Inferior parietal cortex (tissue), 1 donor: ENCODE data around the gene AATK.

Experiments used
- DNase-seq: peaks from one replicate; pipeline ENCODE4 v3.0.0-alpha.2; 2016; ENCODE audit errors: extremely low spot score

Gene AATK

DNA sequence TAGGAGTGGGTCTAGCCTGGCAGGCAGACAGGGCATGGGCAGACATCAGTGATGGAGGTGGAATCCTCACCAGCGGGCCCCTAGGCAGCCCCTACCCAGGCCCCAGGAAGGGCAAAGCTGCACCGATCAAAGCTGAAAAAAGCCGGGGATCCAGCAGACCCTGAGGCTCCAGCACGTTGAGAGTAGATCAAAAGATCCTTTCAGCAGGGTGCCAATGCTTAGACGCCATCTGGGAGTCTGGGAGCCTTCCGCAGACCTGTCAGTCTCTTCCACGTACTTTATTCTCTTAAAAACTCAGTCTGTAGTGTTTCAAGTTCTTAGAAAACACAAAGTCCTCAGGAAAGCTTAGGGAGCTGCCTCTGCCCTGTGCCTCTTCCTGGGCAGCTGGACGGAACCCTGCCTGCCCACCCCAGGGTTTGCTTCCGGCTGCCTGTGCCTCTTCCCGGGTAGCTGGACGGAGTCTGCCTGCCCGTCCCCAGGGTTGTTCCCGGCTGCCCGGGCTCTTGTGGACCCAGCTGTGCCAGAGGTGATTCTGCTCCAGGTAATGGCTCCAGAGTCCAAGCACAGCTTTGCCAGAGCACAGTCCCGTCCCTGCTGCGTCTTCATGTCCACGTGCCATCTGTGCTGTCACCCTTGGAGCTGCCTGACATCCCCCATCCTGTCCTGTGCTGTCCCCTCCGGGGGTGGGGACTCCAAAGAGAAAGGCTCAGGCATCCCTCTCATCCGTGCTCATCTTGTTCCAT is 51.5 kb downstream of the AATK start:
- no peak for DNase-seq

DNA sequence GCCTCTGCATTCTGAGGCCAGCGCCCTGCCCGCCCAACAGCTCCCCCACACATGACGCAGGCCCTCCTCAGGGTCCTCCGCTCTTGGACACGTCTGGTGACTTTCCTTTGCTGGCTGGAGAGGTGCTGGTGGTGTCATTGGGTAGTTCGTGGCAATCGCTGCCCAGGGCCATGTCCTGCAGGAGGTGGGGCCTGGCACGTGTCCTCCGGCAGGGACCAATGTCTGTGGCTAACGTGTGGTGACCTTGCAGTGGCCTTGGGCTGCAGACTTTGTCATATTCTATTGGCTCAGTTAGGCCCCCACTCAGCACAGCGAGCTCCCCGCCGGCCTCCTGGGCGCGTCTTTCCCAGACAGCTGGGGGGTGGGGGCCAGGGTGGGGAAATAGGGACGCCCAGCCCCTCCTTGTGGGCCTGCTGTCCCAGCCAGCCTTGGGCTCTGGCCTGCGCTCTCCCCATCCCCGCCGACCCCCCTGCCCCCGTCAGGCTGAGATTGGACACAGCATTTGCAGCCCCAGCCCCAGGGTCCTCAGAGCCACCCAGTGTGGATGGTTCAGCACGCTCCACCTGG is 52.8 kb downstream of the AATK start:
- DNase-seq = no peak

DNA sequence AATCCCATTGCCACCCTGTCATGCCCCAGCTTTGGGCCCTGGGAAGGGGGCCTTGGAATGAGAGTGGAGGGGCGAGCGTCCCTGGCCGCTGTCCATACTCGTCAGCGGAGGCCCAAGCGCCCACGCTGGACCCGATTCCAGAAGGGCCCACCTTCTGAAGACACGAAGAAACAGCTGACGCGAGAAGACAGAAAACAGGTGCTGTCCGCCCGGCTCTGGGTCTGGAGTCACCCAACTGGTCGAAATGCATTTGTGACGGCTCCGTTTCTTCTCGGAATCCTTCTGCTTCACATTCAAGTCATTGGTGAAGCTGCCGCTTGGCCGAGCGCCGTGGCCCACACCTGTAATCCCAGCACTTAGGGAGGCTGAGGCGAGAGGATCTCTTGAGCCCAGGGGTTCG is 53.6 kb downstream of the AATK start:
- no peak for DNase-seq

DNA sequence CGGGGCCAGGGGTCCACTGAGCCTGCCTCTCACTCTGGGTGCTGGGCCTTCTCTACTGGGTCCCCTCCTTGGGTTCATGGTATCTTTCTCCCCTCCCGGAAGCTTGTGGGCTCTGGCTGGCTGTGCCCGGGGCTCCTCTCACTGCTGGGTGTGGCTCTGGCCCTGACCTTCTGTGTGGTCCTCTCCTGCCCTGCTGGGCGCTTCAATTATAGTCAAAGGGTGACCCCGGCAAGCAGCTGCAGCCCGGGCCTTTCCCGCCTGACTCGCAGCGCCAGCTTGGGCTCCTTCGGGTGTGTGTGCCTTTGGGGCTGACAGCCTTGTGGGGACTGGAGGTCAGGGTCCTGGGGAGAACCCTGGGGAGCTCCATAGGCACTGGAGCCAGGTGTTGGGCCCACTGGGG is 55.0 kb downstream of the AATK start:
- DNase-seq = no peak

DNA sequence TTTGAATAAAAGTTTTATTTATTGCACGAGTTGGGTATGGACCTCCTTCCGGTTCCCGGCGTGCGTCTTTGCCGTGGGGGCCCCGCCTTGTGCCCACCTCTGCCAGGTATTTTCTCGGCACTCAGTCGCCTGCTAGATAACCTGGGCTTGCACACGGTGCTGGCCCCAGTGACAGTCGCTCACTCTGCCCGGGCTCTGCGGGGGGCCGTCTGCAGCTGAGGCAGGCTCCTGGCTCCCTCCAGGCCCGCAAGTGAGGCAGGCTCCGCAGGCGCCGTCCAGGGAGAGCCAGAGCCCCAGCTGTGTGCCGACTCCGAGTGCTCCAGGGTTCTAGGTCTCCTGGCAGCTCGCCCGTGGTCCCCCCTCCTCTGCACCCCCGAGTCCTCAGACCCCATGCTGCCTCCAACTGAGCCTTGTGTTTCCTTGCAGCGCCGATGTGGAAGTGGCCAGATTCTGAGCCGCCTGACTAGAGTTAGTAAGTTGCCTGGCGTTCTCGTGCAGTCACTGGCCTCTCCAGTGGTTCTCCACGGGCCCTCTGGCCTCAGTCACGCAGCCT is 55.5 kb downstream of the AATK start:
- no peak for DNase-seq

DNA sequence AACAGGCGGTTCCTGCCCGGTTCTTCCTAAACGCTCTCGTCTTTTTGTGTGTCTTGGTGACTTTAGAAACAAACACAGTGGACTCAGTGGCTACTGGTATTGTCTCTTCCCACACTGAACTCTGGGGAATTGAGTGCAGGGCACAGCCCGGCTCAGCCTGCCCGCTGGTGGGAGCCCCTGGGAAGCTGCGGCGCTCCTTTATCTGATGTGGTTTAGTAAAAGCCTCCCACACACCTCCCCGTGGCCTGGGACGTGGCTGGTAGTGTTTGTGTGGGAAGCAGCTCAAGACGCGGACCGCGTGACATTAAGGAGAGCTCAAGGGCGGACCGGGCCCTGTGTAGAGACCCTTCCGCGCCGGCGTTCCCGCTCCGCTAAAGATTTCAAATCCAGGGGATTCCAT is 56.1 kb downstream of the AATK start:
- DNase-seq = no peak

DNA sequence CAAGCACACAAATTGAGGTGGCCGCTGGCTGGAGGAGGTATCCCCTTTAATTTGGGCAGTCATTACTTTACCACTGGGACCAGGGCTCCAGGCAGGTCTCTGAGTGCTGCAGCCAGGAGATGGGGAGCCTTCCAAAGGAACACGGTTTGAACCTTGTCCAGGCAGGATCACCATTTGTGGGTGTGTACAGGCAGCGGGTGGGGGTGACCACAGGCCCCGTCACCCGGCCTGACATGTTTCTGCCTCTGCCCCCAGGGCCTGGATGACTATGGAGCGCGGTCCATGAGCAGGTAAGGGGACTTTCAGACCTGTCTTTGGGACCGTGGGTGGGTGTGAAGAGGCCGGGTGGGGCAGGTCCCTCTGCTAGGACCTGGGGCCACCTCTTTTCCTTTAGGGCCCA is 57.8 kb downstream of the AATK start:
- no peak for DNase-seq

DNA sequence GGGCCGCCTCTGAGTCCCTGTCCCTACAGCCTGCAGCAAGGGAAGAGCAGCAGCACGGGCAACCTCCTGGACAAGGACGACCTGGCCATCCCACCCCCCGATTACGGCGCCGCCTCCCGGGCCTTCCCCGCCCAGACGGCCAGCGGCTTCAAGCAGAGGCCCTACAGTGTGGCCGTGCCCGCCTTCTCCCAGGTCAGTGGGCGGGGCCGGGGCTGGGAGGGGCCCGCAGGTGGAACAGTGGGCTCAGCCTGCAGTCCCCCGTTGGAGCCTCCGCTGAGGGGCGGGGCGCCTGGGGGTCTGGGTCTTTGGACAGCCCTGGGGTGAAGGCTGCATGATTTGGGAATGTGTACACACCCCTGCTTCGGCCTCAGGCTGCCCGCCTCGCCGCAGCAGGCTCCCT is 59.3 kb downstream of the AATK start:
- DNase-seq = no peak

DNA sequence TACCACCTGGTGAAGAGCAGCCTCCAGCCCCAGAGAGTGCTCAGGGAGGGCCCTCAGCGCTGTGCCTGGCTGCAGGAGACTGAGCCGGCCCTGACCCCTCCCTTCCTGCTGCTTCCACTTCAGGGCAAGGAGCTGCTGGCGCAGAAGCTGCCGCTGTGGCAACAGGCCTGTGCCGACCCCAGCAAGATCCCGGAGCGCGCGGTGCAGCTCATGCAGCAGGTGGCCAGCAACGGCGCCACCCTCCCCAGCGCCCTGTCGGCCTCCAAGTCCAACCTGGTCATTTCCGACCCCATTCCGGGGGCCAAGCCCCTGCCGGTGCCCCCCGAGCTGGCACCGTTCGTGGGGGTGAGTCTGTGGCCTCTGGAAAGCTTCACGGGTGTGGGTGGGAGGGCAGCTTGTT is 62.6 kb downstream of the AATK start:
- no peak for DNase-seq

DNA sequence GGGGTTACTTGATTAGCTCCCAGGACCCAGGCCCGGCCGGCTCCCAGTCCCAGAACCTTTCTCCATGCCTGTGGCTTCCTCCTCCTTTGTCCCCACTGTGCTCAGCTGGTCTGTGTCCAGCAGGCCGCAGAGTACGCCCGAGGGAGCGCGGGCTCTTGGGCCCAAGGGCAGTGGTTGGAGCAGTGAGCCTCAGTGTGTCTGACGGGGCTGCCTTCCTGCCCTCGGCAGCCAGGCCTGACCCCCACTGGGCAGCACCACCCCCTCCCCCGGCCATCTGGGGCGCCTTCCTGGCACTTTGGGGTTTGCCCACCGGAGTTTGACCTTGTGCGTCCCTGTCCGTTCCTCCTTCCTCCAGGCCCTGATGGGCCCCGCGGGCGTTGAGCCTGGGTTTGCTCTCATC is 63.2 kb downstream of the AATK start:
- no peak for DNase-seq

DNA sequence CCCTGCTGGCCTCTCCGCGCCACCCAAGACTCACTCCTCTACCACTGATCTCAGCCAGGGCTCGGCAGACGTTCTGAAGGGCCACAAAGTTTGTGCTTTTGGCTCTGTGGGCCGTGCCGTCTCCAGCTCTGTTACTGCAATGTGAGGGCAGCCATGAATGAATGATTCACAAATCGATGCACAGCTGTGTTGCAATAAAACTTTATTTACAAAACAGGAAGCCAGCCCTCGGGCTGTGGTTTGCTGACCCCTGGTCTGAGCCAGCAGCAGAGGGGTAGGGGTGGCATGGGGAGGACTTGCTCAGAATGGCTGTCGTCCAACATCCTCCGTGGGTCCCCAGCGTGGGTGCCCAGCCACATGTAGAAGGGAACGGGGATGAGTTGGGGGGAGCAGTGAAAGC is 63.7 kb downstream of the AATK start:
- DNase-seq = no peak

DNA sequence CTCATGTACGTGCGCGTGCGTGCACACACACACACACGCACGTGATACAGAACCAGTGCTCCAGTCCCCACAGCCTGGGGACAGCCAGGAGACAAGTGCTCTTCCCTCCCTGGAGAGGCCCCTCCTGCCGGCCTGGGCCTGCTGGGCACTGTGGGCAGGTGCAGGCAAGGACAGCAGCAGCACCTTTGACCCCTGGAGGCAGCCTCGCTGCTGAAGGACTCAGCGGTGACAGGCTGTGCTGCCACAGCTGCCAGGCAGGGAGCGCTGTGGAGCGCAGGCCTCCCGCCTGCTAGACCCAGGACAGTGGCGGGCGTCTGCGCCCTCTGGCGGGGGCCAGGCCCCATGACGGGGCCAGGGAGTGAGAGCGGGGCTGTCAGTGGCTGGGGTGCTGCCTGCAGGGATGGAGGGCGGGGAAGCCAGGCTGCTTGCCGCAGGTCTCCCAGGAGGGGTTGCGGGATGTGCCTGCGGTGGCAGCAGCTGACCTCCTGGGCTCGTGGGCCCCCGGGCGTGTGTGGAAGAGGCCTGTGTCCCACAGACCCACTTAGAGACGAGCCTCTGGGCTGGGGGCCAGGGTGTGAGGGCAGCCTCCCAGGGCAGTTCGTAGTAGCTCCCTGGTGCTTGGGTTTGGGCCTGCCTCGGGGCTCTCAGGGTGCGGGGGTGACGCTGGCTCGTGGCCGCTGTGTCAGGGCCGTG is 64.3 kb downstream of the AATK start:
- peak; percentile 80 for DNase-seq

DNA sequence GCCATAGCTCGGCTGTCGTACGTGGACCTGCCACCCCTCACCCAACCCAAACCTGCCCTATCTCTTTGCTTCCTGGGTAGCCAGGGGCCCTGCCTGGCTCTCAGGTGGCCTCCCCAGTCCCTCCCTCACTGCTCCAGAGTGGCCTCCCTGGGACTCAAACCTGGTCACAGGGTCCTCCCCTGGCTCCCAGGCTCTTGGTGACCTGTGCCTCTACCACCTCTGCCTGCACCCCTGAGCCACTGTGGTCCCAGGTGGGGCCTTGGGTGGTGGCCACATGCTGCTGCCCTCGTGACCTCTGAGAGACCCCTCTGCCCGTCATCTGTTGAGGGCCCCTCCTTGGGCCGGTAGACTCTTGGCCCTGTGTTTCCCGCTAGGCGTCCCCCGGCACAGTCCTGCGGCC is 65.4 kb downstream of the AATK start:
- no peak for DNase-seq

DNA sequence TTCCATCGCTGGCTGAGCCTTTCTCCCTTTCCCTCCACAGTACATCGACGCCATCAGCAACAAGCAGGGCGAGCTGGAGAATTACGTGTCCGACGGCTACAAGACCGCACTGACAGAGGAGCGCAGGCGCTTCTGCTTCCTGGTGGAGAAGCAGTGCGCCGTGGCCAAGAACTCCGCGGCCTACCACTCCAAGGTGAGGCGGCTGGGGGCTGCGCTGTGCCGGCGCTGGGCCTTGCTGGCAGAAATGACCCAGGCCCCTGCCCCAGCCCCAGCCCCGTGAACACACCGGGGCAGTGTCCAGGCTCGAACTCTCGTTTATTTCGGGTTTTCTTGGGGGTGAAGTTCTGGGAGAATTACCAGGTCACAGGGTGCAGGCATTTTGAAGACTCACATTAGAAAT is 66.1 kb downstream of the AATK start:
- DNase-seq = no peak

DNA sequence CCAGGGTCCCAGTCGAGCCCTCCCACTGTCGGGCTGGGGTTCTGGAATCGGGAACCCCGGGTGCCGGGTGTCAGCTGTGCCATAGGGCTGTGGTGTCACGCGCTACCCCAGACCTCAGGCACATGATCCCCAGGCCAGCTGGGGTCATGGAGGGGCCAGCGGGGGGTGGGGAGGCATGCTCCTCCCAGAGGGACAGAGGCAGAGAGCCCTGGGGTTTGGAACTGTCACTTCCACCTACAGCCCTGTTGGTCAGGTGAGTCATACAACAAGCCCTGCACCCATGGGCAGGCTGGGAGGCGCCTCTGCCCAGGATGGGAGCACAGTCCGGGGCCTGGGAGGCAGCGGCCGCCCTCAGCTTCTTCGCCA is 68.1 kb downstream of the AATK start:
- no peak for DNase-seq

DNA sequence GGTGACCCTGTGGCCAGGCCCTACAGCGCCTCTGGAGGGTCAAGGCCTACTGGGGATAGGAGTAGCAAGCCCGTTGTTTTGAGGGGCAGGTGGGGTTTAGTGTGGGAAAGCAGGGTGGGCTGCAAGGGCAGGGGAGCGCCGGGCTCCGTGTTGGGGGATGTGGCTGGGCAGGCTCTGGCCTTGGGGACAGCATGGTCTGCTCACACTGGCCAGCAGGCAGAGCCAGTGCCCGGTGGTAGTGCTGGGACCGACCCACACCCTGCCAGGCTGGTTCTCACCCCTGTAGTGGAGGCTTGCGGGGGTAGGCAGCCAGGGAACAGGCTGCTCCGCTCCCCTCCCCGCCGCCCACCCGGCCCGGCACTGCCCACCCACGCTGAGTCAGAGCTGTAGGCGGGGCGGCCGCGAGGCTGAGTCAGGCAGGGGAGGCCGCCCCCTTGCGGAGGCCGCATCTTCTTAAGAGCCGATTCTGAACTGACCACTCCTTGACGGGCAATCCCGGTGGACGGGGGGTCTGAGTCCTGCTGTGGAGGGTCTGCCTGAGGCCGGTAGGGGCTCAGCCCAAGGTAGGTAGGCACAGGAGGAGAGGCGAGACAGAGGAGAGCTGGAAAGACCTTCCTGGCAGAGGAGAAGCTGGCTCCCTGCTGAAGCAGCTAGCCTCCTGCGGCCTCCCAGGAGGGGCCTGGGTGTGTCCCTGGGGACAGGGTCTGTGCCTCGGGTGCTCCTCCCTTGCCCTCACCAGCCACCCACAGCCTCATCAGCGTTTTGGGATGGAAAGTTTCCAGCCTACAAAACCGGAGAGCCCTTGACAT is 68.7 kb downstream of the AATK start:
- DNase-seq = peak; percentile 73

DNA sequence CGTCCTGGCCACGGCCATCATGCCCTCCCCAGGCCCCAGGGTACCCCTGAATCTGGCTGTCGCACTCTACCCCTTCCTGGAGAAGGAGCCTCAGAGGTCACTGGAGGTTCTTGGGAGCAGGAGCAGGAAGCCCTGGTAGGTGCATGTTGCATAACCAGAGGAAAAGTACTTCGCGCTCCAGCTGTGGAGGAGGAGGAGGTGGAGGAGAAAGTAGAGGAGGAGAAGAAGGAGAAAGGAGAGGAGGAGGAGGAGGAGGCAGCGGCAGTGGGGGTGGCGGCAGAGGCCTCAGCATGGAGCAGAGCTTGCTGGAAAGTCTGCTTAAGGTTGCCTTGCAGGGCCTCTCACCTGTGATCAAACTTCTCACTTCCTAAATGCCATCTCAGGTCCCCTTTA is 69.3 kb downstream of the AATK start:
- DNase-seq = no peak

DNA sequence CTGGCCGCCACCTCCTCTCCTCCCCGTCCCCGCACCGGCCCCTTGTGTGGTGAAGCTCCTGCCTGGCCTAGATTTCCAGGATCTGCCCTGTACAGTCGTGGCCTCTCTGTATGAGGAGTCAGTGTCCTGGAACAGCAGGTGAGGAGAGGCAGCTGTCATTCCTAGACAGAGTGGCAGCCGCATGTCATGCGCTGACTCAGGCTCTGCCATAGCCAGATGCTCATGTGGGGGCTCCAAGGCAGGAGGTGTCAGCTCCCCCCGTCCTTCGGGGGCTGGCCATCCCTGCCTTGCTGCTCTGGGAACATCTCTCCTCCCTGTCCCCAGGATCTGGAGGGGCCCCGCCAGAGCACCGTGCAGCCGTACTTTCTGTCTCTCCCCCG is 70.6 kb downstream of the AATK start:
- DNase-seq = no peak

DNA sequence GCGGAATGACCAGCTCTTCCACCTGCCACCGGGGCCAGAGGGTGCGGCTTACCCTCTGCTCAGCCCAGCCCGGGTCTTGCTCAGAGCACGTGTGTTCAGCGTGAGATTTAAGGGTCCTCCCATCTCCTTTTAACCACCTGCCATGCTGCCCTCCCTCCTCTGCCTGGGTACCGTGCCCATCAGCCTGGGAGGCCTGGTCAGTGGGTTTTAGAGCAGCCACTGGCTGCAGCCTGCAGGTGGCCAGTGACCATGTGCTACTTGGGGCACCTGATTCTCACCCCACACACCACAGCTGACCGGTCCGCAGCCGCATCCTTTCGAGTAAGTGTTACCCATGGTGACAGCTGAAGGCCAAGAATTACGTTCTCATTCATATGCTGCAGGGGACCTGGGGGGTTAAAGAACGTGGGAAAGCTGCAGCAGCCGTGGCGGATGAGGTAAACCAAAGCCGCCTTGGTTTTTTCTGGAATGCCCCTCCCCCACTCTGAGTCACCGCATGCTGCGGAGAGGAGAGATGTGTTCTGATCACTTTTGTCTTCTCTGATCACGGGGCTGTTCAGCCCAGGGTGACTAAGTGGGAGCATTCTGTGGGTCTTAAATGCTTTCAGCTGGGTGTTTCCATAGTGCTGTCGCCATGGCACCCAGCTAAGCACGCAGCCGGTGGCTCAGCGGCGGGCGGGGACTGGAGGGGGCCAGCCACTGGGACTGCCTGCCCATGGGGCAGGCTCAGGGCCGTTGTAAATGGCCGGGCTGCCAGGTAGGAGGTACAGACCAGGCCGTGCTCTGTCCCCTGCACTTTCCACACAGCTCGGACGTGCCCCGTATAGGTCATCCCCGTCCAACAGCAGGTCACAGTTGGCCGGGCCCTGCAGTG is 71.3 kb downstream of the AATK start:
- DNase-seq = peak; percentile 90

DNA sequence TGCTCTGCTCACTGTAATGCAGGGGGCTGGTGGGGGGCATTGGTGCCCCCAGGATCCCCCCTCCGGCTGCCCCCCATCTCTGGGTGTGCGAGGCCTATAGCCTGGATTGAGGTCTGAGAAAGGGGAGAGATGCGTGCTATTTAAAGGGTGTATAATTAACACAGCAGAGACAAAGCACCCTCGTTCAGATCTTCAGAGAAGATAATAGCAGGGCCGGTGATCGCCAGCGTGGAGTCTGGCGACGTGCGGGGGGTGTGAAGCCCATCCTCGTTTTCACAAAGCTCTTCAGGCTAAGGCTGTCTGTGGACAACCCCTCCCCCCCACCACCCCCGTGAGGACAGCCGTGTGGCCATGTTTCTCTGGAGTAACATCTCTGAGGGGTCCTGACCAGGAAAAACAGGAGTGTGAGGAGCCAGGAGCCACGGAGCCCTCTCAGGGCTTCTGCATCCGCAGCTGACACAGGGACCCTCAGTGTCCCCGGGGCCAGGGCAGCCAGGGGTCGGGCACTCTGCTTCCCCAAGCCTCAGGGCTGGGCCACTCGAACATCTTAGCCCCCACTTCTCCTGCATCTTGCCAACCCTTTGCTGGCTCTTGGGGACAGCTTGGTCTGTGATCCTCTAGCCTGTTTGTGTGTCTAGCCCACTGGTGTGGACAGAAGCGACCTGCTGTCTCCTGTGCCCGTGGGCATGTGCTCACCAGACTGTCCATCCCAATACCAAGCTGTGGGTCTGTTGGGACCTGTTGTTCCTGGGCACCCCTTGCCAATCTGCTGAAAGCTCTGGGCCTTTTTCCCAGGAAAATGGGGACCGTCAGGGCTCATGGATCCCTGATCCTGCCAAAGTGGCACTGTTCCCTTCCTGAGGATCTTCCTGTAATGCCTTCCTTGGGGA is 72.2 kb downstream of the AATK start:
- no peak for DNase-seq
